Measurements from ENCODE around the gene FRMD3. TPM values are rescaled to one million over a fixed set of nuclear protein-coding genes. Genes with fewer than 3 reads are reported as not detected.

The FRMD3 gene
- total and polyA plus RNA-seq, 7 experiments from 2014 or later, result 0.85 to 2.5 (median 0.97) TPM; not detected in 1

GRCh38 chr9:83430681-83431080, 107.5 kb downstream of the FRMD3 start:
- H3K27me3 ChIP-seq (ENCODE audit: control insufficient read depth in 2 of 2, insufficient read depth in 2 of 2, low read length in 2 of 2), result no peaks in the 10 kb centered on the region
- no peak for ATAC-seq
- H3K27me3 Mint-ChIP-seq, result no peaks in the 10 kb centered on the region
- no peaks in the 10 kb centered on the region for H3K9me3 Mint-ChIP-seq
- peaks cover 0 to under 1% (median 0%) of the 10 kb centered on the region in 5 donors for H3K36me3 Mint-ChIP-seq
- no peaks in the 10 kb centered on the region for H3K36me3 ChIP-seq (ENCODE audit: control insufficient read depth in 2 of 3, insufficient read depth in 3 of 3, low read length in 3 of 3)
- DNase-seq, result no peak
- ChIA-PET POLR2A (no interaction called here), CTCF (interaction anchor here (0.7 kb wide), 1 partner anchor 13 kb away, joined by 3 read pairs; no protein-coding TSS in a partner anchor)
- no peaks in the 10 kb centered on the region for H3K9me3 ChIP-seq (ENCODE audit: control insufficient read depth in 2 of 3, low read length in 3 of 3)
- H3K4me3 ChIP-seq (ENCODE audit: low read length), result no peak overlapping the region
- intact Hi-C loops (cut with micrococcal nuclease), result no loop called here
- no peaks in the 10 kb centered on the region for H3K4me1 ChIP-seq (ENCODE audit: control insufficient read depth in 2 of 2, insufficient read depth in 2 of 2, low read length in 2 of 2)
- H3K27ac ChIP-seq (ENCODE audit: low read depth, low read length), result no peak overlapping the region
- H3K4me1 Mint-ChIP-seq, result no peaks in the 10 kb centered on the region
- H3K27ac Mint-ChIP-seq, result no peak overlapping the region
- H3K4me3 Mint-ChIP-seq, result no peak overlapping the region

DNA sequence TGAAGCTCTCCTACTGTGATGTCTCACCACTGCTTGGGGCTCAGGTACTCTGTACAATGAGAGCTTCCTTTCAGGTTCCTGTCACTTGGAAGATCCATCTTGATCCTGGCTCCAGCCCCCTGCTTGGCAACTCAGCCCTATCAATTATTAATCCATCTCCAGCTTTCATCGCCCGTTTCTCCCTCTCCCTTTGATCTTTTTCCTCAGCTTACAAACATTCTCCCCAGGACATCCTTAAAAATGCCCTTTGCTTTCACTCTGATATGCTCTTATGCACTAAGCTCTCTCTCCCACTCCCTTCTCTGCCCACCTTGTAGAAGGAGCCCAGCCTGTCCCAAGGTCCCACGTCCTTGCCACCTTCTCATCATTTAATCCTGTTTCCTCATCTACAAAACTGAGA, 109.0 kb downstream of the FRMD3 start:
- Mint-ChIP-seq H3K36me3 (no peaks in the 10 kb centered on the region), H3K27me3 (no peaks in the 10 kb centered on the region), H3K4me1 (no peaks in the 10 kb centered on the region), H3K9me3 (no peaks in the 10 kb centered on the region), H3K27ac (no peak overlapping the region), H3K4me3 (no peak overlapping the region)
- Histone ChIP-seq H3K4me3 (ENCODE audit: low read length) (no peak overlapping the region), H3K36me3 (ENCODE audit: control insufficient read depth in 2 of 3, insufficient read depth in 3 of 3, low read length in 3 of 3) (no peaks in the 10 kb centered on the region), H3K9me3 (ENCODE audit: control insufficient read depth in 2 of 3, low read length in 3 of 3) (no peaks in the 10 kb centered on the region), H3K27me3 (ENCODE audit: control insufficient read depth in 2 of 2, insufficient read depth in 2 of 2, low read length in 2 of 2) (no peaks in the 10 kb centered on the region), H3K27ac (ENCODE audit: low read depth, low read length) (no peak overlapping the region), H3K4me1 (ENCODE audit: control insufficient read depth in 2 of 2, insufficient read depth in 2 of 2, low read length in 2 of 2) (no peaks in the 10 kb centered on the region)
- ChIA-PET POLR2A (no interaction called here), CTCF (no interaction called here)
- ATAC-seq (no peak), DNase-seq (no peak)
- intact Hi-C loops (cut with micrococcal nuclease), result no loop called here

GRCh38 chr9:83425240-83425639, 113.0 kb downstream of the FRMD3 start:
- H3K9me3 ChIP-seq (ENCODE audit: control insufficient read depth in 2 of 3, low read length in 3 of 3), result no peaks in the 10 kb centered on the region
- Mint-ChIP-seq H3K9me3 (peaks cover 0 to 4% (median 0%) of the 10 kb centered on the region in 11 donors), H3K27me3 (no peaks in the 10 kb centered on the region), H3K27ac (no peak overlapping the region), H3K36me3 (peaks cover 0 to 4% (median 0%) of the 10 kb centered on the region in 5 donors), H3K4me1 (no peaks in the 10 kb centered on the region), H3K4me3 (no peak overlapping the region)
- DNase-seq, result no peak
- H3K27me3 ChIP-seq (ENCODE audit: control insufficient read depth in 2 of 2, insufficient read depth in 2 of 2, low read length in 2 of 2), result no peaks in the 10 kb centered on the region
- no peak overlapping the region for H3K27ac ChIP-seq (ENCODE audit: low read depth, low read length)
- no peaks in the 10 kb centered on the region for H3K36me3 ChIP-seq (ENCODE audit: control insufficient read depth in 2 of 3, insufficient read depth in 3 of 3, low read length in 3 of 3)
- ATAC-seq, result no peak
- ChIA-PET POLR2A (no interaction called here), CTCF (no interaction called here)
- H3K4me1 ChIP-seq (ENCODE audit: control insufficient read depth in 2 of 2, insufficient read depth in 2 of 2, low read length in 2 of 2), result no peaks in the 10 kb centered on the region
- no peak overlapping the region for H3K4me3 ChIP-seq (ENCODE audit: low read length)
- intact Hi-C loops (cut with micrococcal nuclease), result no loop called here

- Histone ChIP-seq H3K36me3 (ENCODE audit: control insufficient read depth in 2 of 3, insufficient read depth in 3 of 3, low read length in 3 of 3) (no peaks in the 10 kb centered on the region), H3K4me1 (ENCODE audit: control insufficient read depth in 2 of 2, insufficient read depth in 2 of 2, low read length in 2 of 2) (no peaks in the 10 kb centered on the region), H3K27ac (ENCODE audit: low read depth, low read length) (no peak overlapping the region), H3K4me3 (ENCODE audit: low read length) (no peak overlapping the region), H3K9me3 (ENCODE audit: control insufficient read depth in 2 of 3, low read length in 3 of 3) (no peaks in the 10 kb centered on the region), H3K27me3 (ENCODE audit: control insufficient read depth in 2 of 2, insufficient read depth in 2 of 2, low read length in 2 of 2) (no peaks in the 10 kb centered on the region)
- CTCF ChIA-PET, result no interaction called here
- DNase-seq (no peak), ATAC-seq (no peak)
- POLR2A ChIA-PET, result no interaction called here
- Mint-ChIP-seq H3K9me3 (peaks cover 0 to 4% (median 0%) of the 10 kb centered on the region in 11 donors), H3K4me3 (no peak overlapping the region), H3K27ac (no peak overlapping the region), H3K27me3 (no peaks in the 10 kb centered on the region), H3K4me1 (no peaks in the 10 kb centered on the region), H3K36me3 (peaks cover 0 to 8% (median 0%) of the 10 kb centered on the region in 5 donors)
- intact Hi-C loops (cut with micrococcal nuclease), result no loop called here
Measured at GRCh38 chr9:83424831-83425230, 113.4 kb downstream of the FRMD3 start.

DNA sequence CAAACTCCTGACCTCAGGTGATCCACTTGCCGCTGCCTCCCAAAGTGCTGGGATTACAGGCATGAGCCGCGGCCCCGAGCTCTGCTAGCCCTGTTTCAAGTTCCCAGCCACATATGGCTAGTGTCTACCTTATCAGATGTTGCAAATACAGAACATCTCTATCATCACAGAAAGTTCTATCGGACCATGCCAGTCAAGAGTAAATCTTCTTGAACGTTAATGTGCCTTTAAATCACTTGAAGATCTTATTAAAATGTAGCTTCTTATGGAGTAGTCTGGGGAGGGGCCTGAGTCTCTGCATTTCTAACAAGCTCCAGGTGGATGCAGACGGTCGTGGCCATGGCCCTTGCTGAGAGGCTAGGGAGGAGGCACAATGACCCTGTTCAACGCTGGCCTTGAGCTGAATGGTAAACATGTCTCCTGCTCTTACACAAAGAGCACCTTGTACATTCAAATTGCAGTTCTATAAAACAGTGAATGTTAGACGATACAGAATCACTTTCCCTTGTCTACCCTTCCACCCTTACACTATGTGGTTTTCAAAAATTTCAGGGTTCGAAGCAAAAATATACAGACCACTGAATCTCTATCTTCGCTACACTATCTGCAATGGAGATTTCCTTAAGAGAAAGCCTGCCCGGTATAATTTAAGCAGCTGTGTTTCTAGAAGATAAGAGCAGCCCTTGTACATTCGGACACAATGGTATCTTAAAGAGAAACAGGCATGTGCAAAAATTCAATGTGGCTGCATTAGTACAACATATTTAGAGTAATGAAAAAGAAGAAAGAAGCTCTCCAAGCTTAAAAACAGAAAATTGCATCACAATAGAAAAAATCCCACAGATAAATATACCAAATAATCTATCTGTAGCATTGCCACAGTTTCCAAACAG, 114.1 kb downstream of the FRMD3 start:
- no peaks in the 10 kb centered on the region for H3K27me3 ChIP-seq (ENCODE audit: control insufficient read depth in 2 of 2, insufficient read depth in 2 of 2, low read length in 2 of 2)
- H3K9me3 ChIP-seq (ENCODE audit: control insufficient read depth in 2 of 3, low read length in 3 of 3), result no peaks in the 10 kb centered on the region
- intact Hi-C loops (cut with micrococcal nuclease), result no loop called here
- Mint-ChIP-seq H3K4me1 (no peaks in the 10 kb centered on the region), H3K9me3 (peaks cover 0 to 4% (median 0%) of the 10 kb centered on the region in 11 donors), H3K36me3 (peaks cover 0 to 8% (median 0%) of the 10 kb centered on the region in 5 donors), H3K27ac (no peak overlapping the region), H3K27me3 (no peaks in the 10 kb centered on the region), H3K4me3 (no peak overlapping the region)
- no peak overlapping the region for H3K4me3 ChIP-seq (ENCODE audit: low read length)
- ChIA-PET CTCF (no interaction called here), POLR2A (no interaction called here)
- DNase-seq (no peak), ATAC-seq (no peak)
- H3K36me3 ChIP-seq (ENCODE audit: control insufficient read depth in 2 of 3, insufficient read depth in 3 of 3, low read length in 3 of 3), result no peaks in the 10 kb centered on the region
- no peak overlapping the region for H3K27ac ChIP-seq (ENCODE audit: low read depth, low read length)
- no peaks in the 10 kb centered on the region for H3K4me1 ChIP-seq (ENCODE audit: control insufficient read depth in 2 of 2, insufficient read depth in 2 of 2, low read length in 2 of 2)

GRCh38 chr9:83422527-83422926, 115.7 kb downstream of the FRMD3 start:
- no peaks in the 10 kb centered on the region for H3K9me3 ChIP-seq (ENCODE audit: control insufficient read depth in 2 of 3, low read length in 3 of 3)
- POLR2A ChIA-PET, result no interaction called here
- ATAC-seq (no peak), DNase-seq (no peak)
- peaks cover 0 to 4% (median 0%) of the 10 kb centered on the region in 11 donors for H3K9me3 Mint-ChIP-seq
- no peaks in the 10 kb centered on the region for H3K27me3 ChIP-seq (ENCODE audit: control insufficient read depth in 2 of 2, insufficient read depth in 2 of 2, low read length in 2 of 2)
- no peak overlapping the region for H3K4me3 ChIP-seq (ENCODE audit: low read length)
- no peak overlapping the region for H3K4me3 Mint-ChIP-seq
- no peaks in the 10 kb centered on the region for H3K27me3 Mint-ChIP-seq
- no peaks in the 10 kb centered on the region for H3K4me1 ChIP-seq (ENCODE audit: control insufficient read depth in 2 of 2, insufficient read depth in 2 of 2, low read length in 2 of 2)
- no peak overlapping the region for H3K27ac ChIP-seq (ENCODE audit: low read depth, low read length)
- no peaks in the 10 kb centered on the region for H3K36me3 ChIP-seq (ENCODE audit: control insufficient read depth in 2 of 3, insufficient read depth in 3 of 3, low read length in 3 of 3)
- intact Hi-C loops (cut with micrococcal nuclease), result no loop called here
- no peak overlapping the region for H3K27ac Mint-ChIP-seq
- H3K36me3 Mint-ChIP-seq, result peaks cover 0 to 13% (median 0%) of the 10 kb centered on the region in 5 donors
- H3K4me1 Mint-ChIP-seq, result no peaks in the 10 kb centered on the region
- CTCF ChIA-PET, result no interaction called here

GRCh38 chr9:83420486-83420885, 117.7 kb downstream of the FRMD3 start:
- H3K4me1 Mint-ChIP-seq, result peaks cover 0 to 2% (median 0%) of the 10 kb centered on the region in 7 donors
- peaks cover 0 to 18% (median 4%) of the 10 kb centered on the region in 5 donors for H3K36me3 Mint-ChIP-seq

More at GRCh38 chr9:83420486-83420885, 117.7 kb downstream of the FRMD3 start:
- no peak overlapping the region for H3K4me3 ChIP-seq (ENCODE audit: low read length)
- ChIA-PET CTCF (no interaction called here), POLR2A (no interaction called here)
- DNase-seq, result no peak
- no peaks in the 10 kb centered on the region for H3K4me1 ChIP-seq (ENCODE audit: control insufficient read depth in 2 of 2, insufficient read depth in 2 of 2, low read length in 2 of 2)
- ATAC-seq, result no peak
- H3K9me3 Mint-ChIP-seq, result peaks cover 0 to 8% (median 3%) of the 10 kb centered on the region in 11 donors
- intact Hi-C loops (cut with micrococcal nuclease), result no loop called here
- no peak overlapping the region for H3K4me3 Mint-ChIP-seq
- H3K27me3 ChIP-seq (ENCODE audit: control insufficient read depth in 2 of 2, insufficient read depth in 2 of 2, low read length in 2 of 2), result no peaks in the 10 kb centered on the region
- no peak overlapping the region for H3K27ac Mint-ChIP-seq
- no peaks in the 10 kb centered on the region for H3K9me3 ChIP-seq (ENCODE audit: control insufficient read depth in 2 of 3, low read length in 3 of 3)
- no peak overlapping the region for H3K27ac ChIP-seq (ENCODE audit: low read depth, low read length)
- no peaks in the 10 kb centered on the region for H3K27me3 Mint-ChIP-seq
- no peaks in the 10 kb centered on the region for H3K36me3 ChIP-seq (ENCODE audit: control insufficient read depth in 2 of 3, insufficient read depth in 3 of 3, low read length in 3 of 3)
